HG02678 (cell line): ENCODE results near the gene TLCD3B.

Experiments used
- ATAC-seq: cut with Tn5 transposase; IDR thresholded peaks from one replicate; pipeline ENCODE4 v1.9.1; 2021; ENCODE audit warnings: mild to moderate bottlenecking, moderate library complexity; ENCODE audit not compliant: unreplicated experiment

The TLCD3B gene

DNA sequence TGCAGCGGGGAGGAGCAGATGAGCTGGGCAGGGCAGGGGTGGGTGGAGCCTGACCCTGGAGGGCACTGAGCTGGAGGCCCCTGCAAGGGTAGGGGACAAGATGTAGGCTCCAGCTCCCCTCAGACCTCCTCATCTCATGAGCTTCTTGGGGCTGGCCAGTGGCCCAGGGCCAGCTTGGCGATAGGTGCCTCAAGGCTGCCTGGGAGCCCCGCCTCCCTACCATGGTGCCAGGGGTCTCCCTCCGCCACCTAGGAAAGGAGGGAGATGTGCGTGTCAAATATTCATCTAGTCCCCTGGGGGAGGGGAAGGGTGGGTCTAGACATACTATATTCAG lies 39.5 kb downstream of the TLCD3B start:
- ATAC-seq, result no peak

DNA sequence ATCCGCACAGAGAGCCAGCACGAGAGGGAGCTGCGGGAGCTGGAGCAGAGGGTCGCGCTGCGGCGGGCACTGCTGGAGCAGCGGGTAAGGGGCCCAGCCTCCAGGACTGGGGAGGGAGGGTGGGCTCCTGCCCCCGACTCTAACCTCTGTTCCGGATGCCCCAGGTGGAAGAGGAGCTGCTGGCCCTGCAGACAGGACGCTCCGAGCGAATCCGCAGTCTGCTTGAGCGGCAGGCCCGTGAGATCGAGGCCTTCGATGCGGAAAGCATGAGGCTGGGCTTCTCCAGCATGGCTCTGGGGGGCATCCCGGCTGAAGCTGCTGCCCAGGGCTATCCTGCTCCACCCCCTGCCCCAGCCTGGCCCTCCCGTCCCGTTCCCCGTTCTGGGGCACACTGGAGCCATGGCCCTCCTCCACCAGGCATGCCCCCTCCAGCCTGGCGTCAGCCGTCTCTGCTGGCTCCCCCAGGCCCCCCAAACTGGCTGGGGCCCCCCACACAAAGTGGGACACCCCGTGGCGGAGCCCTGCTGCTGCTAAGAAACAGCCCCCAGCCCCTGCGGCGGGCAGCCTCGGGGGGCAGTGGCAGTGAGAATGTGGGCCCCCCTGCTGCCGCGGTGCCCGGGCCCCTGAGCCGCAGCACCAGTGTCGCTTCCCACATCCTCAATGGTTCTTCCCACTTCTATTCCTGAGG lies 40.0 kb downstream of the TLCD3B start:
- no peak for ATAC-seq

DNA sequence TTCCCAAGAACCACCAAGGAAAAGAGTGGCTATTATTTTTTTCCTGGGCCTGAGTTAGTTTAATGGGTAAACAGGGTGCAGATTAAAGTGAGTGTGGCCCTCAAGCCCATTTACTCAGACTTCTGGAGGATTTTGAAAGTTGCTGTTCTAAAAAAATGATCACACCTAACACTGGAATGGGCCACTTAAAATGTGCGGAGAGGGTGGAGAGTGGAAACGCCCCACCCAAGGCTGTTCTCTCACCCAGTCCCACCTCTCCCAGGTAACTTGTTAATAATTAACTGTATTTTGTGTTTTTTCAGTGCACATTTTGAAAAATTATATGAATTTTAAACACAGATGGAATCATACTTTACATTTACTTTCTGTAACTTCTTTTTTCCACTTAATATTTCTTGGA lies 41.0 kb downstream of the TLCD3B start:
- no peak for ATAC-seq

DNA sequence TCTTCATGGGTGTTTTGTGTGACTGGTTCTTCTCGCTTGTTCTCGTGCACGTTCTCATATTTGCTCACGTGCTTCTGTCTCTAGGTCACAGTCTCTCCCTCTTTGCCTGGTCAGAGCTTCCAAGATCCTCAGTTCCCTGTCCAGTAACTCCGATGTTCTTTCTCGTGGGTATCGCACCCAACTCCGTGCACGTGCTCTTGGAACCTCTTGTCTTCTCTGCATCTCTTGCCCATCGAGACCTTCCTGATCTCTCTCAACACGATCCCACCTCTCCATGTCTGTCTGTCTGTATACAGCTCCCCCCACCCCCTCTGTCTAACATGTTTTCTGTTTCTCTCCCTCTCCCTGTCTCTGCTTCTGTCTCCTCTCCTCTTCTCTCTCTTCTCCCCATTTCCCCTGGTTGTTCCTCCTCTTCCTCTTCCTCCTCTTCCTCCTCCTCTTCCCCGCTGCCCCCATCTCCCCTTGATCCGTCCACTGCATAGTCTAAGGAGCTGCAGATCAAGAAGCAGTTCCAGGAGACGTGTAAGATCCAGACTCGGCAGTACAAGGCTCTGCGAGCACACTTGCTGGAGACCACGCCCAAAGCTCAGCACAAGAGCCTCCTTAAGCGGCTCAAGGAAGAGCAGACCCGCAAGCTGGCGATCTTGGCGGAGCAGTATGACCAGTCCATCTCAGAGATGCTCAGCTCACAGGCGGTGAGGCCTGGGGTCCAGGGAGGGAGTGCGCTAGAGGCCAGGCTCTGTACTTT lies 41.8 kb downstream of the TLCD3B start:
- no peak for ATAC-seq

DNA sequence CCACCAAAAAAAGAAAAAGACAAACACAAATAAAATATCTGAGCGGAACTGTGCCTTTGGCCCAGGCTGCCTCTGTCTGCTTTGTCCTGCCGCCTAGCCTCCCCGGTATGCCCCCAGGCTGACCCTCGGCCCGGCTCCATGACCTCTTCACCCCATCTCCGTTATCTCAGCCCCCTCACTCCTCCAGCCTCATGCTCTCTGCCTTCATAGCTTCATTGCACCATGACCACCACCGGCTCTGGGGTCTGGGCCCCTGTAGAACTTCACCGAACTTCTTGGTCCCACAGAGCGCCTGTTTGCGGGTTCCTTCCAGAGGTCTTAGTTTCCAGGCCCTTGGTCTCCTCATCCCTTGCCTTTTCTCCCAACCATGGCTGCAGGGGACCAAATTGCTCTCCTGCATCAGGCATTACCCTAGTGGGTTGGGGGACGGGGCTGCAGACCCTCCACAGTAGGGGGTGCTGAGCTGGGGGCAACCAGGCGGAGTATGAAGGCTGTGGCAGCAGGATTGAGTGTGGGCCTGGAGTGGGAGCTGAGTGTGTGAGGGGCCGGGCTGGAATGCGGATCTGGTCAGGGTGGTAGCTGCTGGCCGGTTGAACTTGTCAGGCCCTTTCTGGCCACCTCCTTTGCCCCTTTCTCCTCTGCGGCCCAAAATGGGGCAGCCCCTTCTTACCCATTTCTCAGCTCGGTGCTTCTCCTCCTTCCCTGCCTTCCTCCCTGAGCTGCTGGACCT lies 42.6 kb downstream of the TLCD3B start:
- no peak for ATAC-seq

DNA sequence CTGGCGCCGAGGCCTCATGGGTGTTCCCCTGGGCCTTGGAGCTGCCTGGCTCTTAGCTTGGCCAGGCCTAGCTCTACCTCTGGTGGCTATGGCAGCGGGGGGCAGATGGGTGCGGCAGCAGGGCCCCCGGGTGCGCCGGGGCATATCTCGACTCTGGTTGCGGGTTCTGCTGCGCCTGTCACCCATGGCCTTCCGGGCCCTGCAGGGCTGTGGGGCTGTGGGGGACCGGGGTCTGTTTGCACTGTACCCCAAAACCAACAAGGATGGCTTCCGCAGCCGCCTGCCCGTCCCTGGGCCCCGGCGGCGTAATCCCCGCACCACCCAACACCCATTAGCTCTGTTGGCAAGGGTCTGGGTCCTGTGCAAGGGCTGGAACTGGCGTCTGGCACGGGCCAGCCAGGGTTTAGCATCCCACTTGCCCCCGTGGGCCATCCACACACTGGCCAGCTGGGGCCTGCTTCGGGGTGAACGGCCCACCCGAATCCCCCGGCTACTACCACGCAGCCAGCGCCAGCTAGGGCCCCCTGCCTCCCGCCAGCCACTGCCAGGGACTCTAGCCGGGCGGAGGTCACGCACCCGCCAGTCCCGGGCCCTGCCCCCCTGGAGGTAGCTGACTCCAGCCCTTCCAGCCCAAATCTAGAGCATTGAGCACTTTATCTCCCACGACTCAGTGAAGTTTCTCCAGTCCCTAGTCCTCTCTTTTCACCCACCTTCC lies 43.5 kb downstream of the TLCD3B start:
- ATAC-seq, result no peak

DNA sequence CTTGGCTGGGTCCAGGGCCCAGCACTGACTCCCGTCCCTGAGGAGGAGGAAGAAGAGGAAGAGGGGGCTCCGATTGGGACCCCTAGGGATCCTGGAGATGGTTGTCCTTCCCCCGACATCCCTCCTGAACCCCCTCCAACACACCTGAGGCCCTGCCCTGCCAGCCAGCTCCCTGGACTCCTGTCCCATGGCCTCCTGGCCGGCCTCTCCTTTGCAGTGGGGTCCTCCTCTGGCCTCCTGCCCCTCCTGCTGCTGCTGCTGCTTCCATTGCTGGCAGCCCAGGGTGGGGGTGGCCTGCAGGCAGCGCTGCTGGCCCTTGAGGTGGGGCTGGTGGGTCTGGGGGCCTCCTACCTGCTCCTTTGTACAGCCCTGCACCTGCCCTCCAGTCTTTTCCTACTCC lies 44.1 kb downstream of the TLCD3B start:
- ATAC-seq, result no peak

DNA sequence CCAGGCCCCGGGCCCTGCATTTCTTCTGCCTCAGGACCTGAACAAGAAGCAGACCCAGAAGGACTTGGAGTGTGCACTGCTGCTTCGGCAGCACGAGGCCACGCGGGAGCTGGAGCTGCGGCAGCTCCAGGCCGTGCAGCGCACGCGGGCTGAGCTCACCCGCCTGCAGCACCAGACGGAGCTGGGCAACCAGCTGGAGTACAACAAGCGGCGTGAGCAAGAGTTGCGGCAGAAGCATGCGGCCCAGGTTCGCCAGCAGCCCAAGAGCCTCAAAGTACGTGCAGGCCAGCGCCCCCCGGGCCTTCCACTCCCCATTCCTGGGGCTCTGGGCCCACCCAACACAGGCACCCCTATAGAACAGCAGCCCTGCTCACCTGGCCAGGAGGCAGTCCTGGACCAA lies 44.8 kb downstream of the TLCD3B start:
- no peak for ATAC-seq

DNA sequence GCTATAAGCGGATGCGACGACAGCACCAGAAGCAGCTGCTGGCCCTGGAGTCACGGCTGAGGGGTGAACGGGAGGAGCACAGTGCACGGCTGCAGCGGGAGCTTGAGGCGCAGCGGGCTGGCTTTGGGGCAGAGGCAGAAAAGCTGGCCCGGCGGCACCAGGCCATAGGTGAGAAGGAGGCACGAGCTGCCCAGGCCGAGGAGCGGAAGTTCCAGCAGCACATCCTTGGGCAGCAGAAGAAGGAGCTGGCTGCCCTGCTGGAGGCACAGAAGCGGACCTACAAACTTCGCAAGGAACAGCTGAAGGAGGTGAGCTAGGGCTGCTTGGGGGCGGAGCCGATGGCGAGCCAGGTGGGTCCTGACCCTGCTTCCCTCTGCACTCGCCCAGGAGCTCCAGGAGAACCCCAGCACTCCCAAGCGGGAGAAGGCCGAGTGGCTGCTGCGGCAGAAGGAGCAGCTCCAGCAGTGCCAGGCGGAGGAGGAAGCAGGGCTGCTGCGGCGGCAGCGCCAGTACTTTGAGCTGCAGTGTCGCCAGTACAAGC lies 45.7 kb downstream of the TLCD3B start:
- ATAC-seq, result no peak

DNA sequence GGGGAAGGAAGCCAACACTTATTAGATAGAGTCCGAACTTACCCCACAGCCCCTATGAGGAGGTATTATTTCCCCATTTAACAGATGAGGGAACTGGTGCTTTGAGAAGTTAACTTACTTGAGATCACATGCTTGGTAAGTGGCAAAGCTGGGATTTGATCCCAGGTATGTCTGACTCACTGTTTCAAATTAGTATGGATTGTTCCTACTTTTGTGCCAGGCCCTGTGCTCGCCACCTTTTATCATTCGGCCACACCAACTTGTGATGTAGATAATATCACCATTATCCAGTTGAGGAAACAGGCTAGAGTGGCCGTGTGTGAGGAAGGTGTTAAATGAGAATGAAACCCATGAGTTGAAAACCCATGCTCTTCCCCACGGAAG lies 46.3 kb downstream of the TLCD3B start:
- ATAC-seq, result no peak

DNA sequence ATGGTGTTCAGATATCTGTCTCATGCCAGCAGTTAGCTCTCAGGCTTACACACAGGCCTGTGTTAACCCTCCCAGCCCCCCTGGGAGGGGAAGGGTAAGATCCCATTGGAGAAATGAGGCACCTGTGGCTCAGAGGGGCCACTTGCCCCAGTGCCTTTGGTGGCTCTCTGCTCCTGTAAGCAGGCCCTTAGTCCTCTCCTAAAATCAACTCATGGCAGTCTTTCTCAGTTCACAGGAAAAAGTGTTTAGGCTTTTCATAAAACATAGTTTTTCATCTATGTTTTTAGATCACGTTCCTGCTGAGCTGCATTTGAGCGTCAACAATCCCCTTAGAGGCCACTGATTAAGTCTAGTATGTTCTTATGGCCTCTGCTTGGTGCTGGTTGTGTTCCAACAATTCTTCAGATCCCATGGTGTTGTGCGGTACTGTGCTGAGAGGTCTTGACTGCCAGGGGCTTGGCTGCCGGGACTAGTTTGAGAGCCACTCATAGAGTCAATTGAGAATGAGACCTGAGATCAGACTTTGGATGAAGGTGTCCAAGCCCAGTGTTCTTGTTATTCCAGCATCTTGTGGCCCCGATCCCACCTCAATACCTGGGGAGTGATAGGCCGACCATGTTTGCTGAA lies 46.8 kb downstream of the TLCD3B start:
- ATAC-seq, result no peak

DNA sequence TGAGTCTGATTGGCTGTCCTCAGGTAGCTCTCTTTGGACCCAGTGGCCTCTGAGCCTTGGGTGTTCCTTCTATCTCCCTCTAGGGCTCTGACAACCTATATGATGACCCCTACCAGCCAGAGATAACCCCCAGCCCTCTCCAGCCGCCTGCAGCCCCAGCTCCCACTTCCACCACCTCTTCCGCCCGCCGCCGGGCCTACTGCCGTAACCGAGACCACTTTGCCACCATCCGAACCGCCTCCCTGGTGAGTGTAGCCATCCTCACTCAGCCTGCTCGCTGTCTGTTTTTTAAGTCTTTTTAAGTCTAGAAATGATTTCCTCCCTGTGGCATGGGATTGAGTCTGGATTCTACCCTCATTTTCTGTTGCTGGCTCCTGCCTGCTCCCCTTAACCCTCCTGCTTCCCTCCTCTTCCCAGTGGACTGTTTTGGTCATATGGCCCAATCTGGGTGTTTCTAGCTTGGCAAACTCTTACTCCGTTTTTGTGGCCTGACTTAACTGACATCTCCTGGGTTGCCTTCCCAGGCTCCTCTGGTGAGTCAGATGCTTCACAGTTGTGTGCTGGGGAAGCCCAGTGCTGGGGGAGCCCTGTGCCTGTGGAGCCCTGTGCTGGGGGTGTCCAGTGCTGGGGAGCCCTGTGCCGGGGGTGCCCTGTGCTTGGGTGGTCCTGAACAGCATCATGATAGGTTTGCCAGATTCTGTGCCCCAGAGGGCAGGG lies 47.5 kb downstream of the TLCD3B start:
- ATAC-seq, result no peak

DNA sequence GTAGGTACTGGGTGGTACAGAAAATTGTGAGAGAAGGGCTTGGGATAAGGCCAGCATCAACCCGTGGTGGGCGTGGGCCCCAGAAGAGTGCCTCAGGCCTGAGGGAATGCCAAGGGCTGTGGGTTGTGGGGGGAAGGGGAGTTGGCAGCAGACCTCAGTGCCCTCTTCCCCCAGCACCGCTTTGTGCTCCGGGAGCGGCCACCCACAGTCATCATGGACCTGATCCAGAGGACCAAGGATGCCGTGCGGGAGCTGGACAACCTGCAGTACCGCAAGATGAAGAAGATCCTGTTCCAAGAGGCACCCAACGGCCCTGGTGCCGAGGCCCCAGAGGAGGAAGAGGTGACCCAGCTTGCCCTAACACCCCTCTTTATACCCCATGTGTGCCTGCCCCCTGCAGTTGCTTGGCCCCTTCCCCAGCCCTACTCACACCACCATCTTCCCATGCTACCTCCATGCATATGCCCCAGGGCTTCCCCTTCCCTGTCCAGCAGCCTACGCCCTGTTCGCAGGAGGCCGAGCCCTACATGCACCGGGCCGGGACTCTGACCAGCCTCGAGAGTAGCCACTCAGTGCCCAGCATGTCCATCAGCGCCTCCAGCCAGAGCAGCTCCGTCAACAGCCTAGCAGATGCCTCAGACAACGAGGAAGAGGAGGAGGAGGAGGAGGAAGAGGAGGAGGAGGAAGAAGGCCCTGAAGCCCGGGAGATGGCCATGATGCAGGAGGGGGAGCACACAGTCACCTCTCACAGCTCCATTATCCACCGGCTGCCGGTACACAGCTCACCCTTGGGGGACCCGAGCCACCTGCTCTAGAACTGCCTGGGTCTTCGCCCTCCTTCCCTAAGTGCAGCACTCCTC lies 48.3 kb downstream of the TLCD3B start:
- no peak for ATAC-seq

DNA sequence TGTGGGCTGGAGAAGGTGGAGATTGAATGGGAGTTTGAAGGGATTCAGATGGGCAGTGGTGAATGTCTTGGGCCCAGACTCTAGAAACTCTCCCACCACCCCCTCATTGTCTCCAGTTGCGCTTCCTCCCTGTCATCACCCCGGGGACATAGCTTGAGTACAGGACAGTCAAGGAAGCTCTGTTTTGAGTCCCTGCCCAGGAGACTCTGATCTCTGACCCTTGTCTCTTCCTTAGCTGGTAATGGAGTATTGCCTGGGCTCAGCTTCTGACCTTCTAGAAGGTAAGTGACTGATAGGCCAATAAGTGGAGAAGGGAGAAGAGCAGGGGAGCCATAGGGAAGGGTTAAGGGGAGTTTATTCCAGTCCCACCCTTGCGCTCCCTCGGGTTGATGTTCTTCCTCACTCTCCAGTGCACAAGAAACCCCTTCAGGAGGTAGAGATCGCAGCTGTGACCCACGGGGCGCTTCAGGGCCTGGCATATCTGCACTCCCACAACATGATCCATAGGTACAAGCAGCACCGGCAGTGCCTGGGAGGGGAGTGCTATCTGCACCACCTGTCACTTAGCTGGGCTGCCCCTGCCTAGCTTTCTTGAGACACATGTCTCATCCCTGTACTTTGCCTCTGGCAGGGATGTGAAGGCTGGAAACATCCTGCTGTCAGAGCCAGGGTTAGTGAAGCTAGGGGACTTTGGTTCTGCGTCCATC lies 52.4 kb downstream of the TLCD3B start:
- no peak for ATAC-seq

DNA sequence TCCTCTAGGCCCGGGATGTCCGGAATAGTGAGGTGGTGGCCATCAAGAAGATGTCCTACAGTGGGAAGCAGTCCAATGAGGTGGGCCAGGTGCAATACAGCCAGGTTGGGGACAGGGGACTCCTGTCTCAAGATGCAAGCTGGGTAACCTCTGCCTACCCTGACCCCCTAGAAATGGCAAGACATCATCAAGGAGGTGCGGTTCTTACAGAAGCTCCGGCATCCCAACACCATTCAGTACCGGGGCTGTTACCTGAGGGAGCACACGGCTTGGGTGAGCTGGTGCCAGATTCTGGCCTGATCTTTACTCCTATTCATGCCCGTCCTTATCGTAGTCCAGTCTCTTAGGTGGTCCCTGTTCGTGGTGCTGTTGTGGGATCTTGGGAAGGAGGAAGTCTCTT lies 53.0 kb downstream of the TLCD3B start:
- ATAC-seq, result no peak

DNA sequence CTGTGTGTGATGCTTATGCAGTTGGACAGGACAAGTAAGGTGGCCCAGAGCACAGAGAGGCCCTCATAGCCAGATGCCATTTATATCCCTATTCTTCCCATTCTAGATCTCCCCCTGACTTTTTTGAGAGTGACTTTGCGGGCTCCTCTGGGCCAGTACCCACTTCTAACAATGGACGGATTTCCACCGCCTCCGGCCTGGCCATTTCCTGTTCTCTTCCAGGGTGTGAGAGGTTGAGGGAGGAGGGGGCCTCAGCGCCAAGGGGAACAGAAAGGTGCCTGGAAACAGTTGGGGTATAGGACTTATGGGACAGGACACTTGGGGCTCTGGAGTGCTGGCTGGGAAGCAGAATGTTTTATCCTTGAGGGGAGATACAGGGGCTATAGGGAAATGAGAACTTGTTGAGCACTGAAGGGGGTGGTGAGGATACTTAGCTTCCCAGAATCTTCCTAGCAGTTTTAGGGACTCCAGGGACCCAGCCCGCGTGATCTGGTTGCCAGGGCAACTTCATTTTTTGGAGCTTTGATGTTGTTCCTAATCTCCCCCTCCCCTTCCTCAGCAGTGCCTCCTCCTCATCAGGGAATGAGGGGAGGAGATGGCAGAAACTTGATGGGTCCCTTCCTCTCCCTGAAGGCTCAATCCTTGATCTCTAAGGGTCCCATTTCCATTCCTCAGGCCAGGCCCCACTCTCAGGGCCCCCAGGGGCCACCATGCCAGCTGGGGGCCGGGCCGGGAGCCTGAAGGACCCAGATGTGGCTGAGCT lies 53.8 kb downstream of the TLCD3B start:
- no peak for ATAC-seq

DNA sequence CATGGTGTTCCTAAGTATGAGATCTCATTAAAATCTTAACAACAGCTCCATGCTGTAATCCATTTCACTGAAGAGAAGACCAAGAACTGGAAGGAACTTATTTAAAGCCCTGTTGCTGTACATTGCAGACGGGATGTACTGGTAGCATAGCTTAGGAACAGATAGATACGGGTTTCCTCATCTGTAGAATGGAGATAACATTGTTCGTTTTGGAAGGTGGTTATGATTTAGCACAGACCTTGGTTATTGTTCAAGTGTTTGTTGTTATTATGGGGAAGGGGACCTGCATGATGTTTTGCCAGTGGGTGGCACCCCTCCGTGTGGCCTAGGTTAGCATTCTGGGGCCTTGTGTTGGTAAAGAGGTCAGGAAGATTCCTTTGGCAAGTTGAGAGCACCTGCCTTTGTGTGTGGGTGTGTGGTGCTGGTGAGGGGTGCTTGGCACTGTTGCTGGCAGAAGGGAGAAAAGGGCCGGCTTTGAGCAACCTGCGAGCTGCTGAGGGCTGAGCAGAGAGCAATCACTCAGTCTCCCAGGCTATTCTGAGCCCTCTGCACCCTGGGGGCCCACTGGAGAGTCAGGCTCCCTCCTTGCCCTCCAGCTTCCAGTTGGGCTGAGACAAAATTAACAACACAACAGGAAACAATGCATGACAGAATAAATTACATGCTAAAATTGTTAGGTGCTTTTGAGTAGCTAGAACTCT lies 55.1 kb downstream of the TLCD3B start:
- no peak for ATAC-seq
